ENCODE measurements around the gene CTNNBIP1. TPM values are rescaled to one million over a fixed set of nuclear protein-coding genes. Genes with fewer than 3 reads are reported as not detected.

Gene CTNNBIP1
- total and polyA plus RNA-seq, 2 donors (not counting 3 experiments of a cell fraction or from before 2014, with no cell fraction given): 26.6 to 31.7 TPM

DNA sequence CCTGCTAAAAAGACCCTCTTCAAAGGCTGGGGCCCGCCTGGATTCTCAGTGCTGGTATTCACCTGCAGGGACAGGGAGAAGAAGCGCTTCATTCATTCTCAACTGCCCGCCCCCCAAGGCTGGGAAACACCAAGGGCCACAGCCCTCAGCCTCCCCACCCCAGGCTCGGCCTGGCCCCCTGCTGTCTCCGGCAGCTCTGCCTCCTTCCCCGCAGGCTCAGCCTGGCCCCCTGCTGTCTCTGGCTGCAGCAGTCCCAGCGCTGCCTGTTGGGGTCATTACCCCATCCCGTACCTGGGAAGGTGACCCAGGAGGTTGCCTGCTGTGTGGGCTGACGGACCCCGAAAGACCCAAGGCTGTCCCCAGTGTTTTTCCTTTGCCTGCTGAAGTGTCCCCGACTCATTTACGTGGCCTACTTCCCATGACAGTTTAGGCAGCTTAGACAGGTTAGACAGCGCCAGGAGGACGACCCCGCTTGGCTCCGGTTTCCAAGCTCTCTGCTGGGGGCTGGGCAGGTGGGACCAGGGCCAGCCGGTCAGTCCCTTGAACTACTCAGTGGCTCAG lies 63.4 kb downstream of the CTNNBIP1 start:
- dilution Hi-C loops (cut with MboI; ENCODE audit: extremely low pct_ligation_motif_present, low sequenced_read_pairs): no loop called here
- H3K27me3 ChIP-seq (ENCODE audit: control insufficient read depth in 2 of 2, insufficient read depth in 2 of 2, low read length in 2 of 2): no peaks in the 10 kb centered on the region
- H3K27ac ChIP-seq (ENCODE audit: insufficient read depth, low read depth, low read length): no peak overlapping the region
- DNase-seq (ENCODE audit: low read depth, low spot score): no peak
- ChIA-PET CTCF (interaction anchor here (0.9 to 1.3 kb wide), 3 partner anchors 10 to 16 kb away, joined by 3 to 4 read pairs (median 3); no protein-coding TSS in a partner anchor), POLR2A (no interaction called here)
- intact Hi-C loops (cut with micrococcal nuclease): no loop called here
- no peak overlapping the region for H3K4me2 ChIP-seq (ENCODE audit: insufficient read depth, low read length)
- no peak for FAIRE-seq
- TF ChIP-seq JUN (IDR thresholded peaks at IDR 0.05; ENCODE audit: borderline replicate concordance, insufficient read depth, insufficient read length, low read depth): no peak
- TF ChIP-seq, protein P1, sequence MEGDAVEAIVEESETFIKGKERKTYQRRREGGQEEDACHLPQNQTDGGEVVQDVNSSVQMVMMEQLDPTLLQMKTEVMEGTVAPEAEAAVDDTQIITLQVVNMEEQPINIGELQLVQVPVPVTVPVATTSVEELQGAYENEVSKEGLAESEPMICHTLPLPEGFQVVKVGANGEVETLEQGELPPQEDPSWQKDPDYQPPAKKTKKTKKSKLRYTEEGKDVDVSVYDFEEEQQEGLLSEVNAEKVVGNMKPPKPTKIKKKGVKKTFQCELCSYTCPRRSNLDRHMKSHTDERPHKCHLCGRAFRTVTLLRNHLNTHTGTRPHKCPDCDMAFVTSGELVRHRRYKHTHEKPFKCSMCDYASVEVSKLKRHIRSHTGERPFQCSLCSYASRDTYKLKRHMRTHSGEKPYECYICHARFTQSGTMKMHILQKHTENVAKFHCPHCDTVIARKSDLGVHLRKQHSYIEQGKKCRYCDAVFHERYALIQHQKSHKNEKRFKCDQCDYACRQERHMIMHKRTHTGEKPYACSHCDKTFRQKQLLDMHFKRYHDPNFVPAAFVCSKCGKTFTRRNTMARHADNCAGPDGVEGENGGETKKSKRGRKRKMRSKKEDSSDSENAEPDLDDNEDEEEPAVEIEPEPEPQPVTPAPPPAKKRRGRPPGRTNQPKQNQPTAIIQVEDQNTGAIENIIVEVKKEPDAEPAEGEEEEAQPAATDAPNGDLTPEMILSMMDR (IDR thresholded peaks at IDR 0.05; ENCODE audit: extremely low read depth in 1 of 2, insufficient read depth in 1 of 2, low read depth in 1 of 2, low read length in 2 of 2): no peak
- TF ChIP-seq POLR2A (IDR thresholded peaks at IDR 0.05; ENCODE audit: low read depth, low read length): no peak
- no peak for TF ChIP-seq EZH2 (IDR thresholded peaks at IDR 0.05; ENCODE audit: borderline replicate concordance, low read depth, low read length, severe bottlenecking)
- no peak for TF ChIP-seq GATA2 (IDR thresholded peaks at IDR 0.05; ENCODE audit: insufficient read depth, insufficient read length, low read depth, low read length)
- H2AFZ ChIP-seq (ENCODE audit: low read depth, low read length): no peak overlapping the region
- no peaks in the 10 kb centered on the region for H3K36me3 ChIP-seq (ENCODE audit: control insufficient read depth in 2 of 2, extremely low read depth in 1 of 2, insufficient read depth in 2 of 2, low read length in 2 of 2)
- no peaks in the 10 kb centered on the region for H3K79me2 ChIP-seq (ENCODE audit: control insufficient read depth, insufficient read depth, low read length)
- no peak overlapping the region for H3K9ac ChIP-seq (replicated peaks; ENCODE audit: extremely low read depth, insufficient read depth, low read length)
- H3K9me1 ChIP-seq (replicated peaks; ENCODE audit: control insufficient read depth, extremely low read depth, insufficient read depth, low read length): no peaks in the 10 kb centered on the region
- no peaks in the 10 kb centered on the region for H4K20me1 ChIP-seq (replicated peaks; ENCODE audit: control insufficient read depth, extremely low read depth, insufficient read depth, low read length)
- H3K9me3 ChIP-seq (replicated peaks; ENCODE audit: control insufficient read depth, insufficient read depth, low read length): no peaks in the 10 kb centered on the region
- H3K4me3 ChIP-seq (replicated peaks in 1 of 3; ENCODE audit: insufficient read depth in 1 of 3, low read depth in 1 of 3, low read length in 3 of 3): no peak overlapping the region
- H3K4me1 ChIP-seq (ENCODE audit: control insufficient read depth, extremely low read depth, insufficient read depth, low read length): no peaks in the 10 kb centered on the region
- BruUV-seq (replicated peaks): no TSS peak

DNA sequence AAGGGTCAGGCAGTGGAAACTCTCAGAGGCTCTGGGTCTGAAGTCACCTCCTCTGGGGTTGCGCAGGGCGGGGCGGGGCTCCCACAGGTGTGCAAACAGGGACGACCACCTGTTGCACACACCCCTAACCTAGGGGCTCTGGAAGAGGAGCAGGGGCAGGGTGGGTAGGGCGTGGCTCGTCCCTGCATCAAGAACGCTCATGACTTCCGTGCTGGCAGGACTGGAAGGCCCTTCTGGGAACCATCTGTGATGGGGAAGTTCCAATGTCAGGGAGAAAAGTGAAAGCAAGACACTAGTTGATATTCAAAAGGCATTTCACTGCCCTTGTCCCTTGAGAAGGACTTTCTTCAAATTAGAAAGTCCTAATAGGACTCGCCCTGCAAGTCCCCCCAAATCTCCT lies 64.2 kb downstream of the CTNNBIP1 start:
- H3K4me1 ChIP-seq (ENCODE audit: control insufficient read depth, extremely low read depth, insufficient read depth, low read length): no peaks in the 10 kb centered on the region
- dilution Hi-C loops (cut with MboI; ENCODE audit: extremely low pct_ligation_motif_present, low sequenced_read_pairs): no loop called here
- CTCF ChIA-PET: interaction anchor here (1.5 kb wide), 1 partner anchor 61 kb away, joined by 7 read pairs; no protein-coding TSS in a partner anchor
- H3K27ac ChIP-seq (ENCODE audit: insufficient read depth, low read depth, low read length): no peak overlapping the region
- no peaks in the 10 kb centered on the region for H3K36me3 ChIP-seq (ENCODE audit: control insufficient read depth in 2 of 2, extremely low read depth in 1 of 2, insufficient read depth in 2 of 2, low read length in 2 of 2)
- no peaks in the 10 kb centered on the region for H3K9me1 ChIP-seq (replicated peaks; ENCODE audit: control insufficient read depth, extremely low read depth, insufficient read depth, low read length)
- no peaks in the 10 kb centered on the region for H3K79me2 ChIP-seq (ENCODE audit: control insufficient read depth, insufficient read depth, low read length)
- POLR2A ChIA-PET: no interaction called here
- no peak overlapping the region for H3K4me3 ChIP-seq (replicated peaks in 1 of 3; ENCODE audit: insufficient read depth in 1 of 3, low read depth in 1 of 3, low read length in 3 of 3)
- H2AFZ ChIP-seq (ENCODE audit: low read depth, low read length): no peak overlapping the region
- intact Hi-C loops (cut with micrococcal nuclease): no loop called here
- no peaks in the 10 kb centered on the region for H4K20me1 ChIP-seq (replicated peaks; ENCODE audit: control insufficient read depth, extremely low read depth, insufficient read depth, low read length)
- H3K9ac ChIP-seq (replicated peaks; ENCODE audit: extremely low read depth, insufficient read depth, low read length): no peak overlapping the region
- no peaks in the 10 kb centered on the region for H3K9me3 ChIP-seq (replicated peaks; ENCODE audit: control insufficient read depth, insufficient read depth, low read length)
- no peaks in the 10 kb centered on the region for H3K27me3 ChIP-seq (ENCODE audit: control insufficient read depth in 2 of 2, insufficient read depth in 2 of 2, low read length in 2 of 2)
- TF ChIP-seq POLR2A (IDR thresholded peaks at IDR 0.05; ENCODE audit: low read depth, low read length): no peak
- TF ChIP-seq GATA2 (IDR thresholded peaks at IDR 0.05; ENCODE audit: insufficient read depth, insufficient read length, low read depth, low read length): no peak
- no peak for TF ChIP-seq POLR2AphosphoS5 (IDR thresholded peaks at IDR 0.05; ENCODE audit: insufficient read depth, low read depth, low read length)
- TF ChIP-seq JUN (IDR thresholded peaks at IDR 0.05; ENCODE audit: borderline replicate concordance, insufficient read depth, insufficient read length, low read depth): no peak
- TF ChIP-seq EZH2 (IDR thresholded peaks at IDR 0.05; ENCODE audit: borderline replicate concordance, low read depth, low read length, severe bottlenecking): no peak
- no peak for TF ChIP-seq MYC (IDR thresholded peaks at IDR 0.05; ENCODE audit: low read depth, low read length)
- TF ChIP-seq, protein P1 (IDR thresholded peaks at IDR 0.05; ENCODE audit: extremely low read depth in 1 of 2, insufficient read depth in 1 of 2, low read depth in 1 of 2, low read length in 2 of 2): no peak
- TF ChIP-seq FOS (IDR thresholded peaks at IDR 0.05; ENCODE audit: borderline replicate concordance, insufficient read depth, low read length): no peak
- TF ChIP-seq, protein P2, sequence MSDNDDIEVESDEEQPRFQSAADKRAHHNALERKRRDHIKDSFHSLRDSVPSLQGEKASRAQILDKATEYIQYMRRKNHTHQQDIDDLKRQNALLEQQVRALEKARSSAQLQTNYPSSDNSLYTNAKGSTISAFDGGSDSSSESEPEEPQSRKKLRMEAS (IDR thresholded peaks at IDR 0.05; ENCODE audit: insufficient read depth, insufficient read length): no peak
- no peak overlapping the region for H3K4me2 ChIP-seq (ENCODE audit: insufficient read depth, low read length)
- DNase-seq (ENCODE audit: low read depth, low spot score) (no peak), FAIRE-seq (no peak)
- BruUV-seq (replicated peaks): no TSS peak
